Nephron (organoid): Measurements from ENCODE around the gene SMG6.

ENCODE experiments used
- H3K27ac Mint-ChIP-seq, 3 experiments: 2 replicates each; pipeline ENCODE4 v1.8.0; 2020; ENCODE audit warnings: mixed read lengths in 3 of 3, mild to moderate bottlenecking in 2 of 3, moderate library complexity in 1 of 3
- H3K27me3 Mint-ChIP-seq: 2 replicates; pipeline ENCODE4 v1.8.0; 2021; ENCODE audit warnings: low read depth, mild to moderate bottlenecking, moderate library complexity, mixed read lengths
- H3K36me3 Mint-ChIP-seq: 2 replicates; pipeline ENCODE4 v1.8.0; 2020; ENCODE audit warnings: low read depth, mixed read lengths
- H3K4me1 Mint-ChIP-seq: 2 replicates; pipeline ENCODE4 v1.8.0; 2020; ENCODE audit warnings: mixed read lengths
- H3K4me3 Mint-ChIP-seq, 3 experiments: 2 replicates each; pipeline ENCODE4 v1.8.0; 2020; ENCODE audit warnings: mild to moderate bottlenecking in 3 of 3, mixed read lengths in 3 of 3, moderate library complexity in 2 of 3
- H3K9me3 Mint-ChIP-seq: 2 replicates; pipeline ENCODE4 v1.8.0; 2020; ENCODE audit warnings: mixed read lengths
- CTCF ChIP-seq, 3 experiments: fragments of 200-600 bp; sonication (generic); IDR thresholded peaks; one replicate each; pipeline ENCODE4 v1.5.0; 2021; ENCODE audit warnings: antibody characterized with exemption in 3 of 3; ENCODE audit not compliant: unreplicated experiment in 3 of 3

Gene SMG6

GRCh38 chr17:2343421-2343820 is 39.8 kb upstream of the SMG6 start:
- H3K4me3 Mint-ChIP-seq = no peak overlapping the region
- H3K27me3 Mint-ChIP-seq = peaks cover 3% of the 10 kb centered on the region
- H3K36me3 Mint-ChIP-seq = peaks cover 18% of the 10 kb centered on the region
- no peak for TF ChIP-seq CTCF (IDR thresholded peaks at IDR 0.05; ENCODE audit: unreplicated experiment in 3 of 3)
- no peak overlapping the region for H3K27ac Mint-ChIP-seq
- peaks cover 11% of the 10 kb centered on the region for H3K4me1 Mint-ChIP-seq
- no peaks in the 10 kb centered on the region for H3K9me3 Mint-ChIP-seq

- Mint-ChIP-seq H3K9me3 (no peaks in the 10 kb centered on the region), H3K4me1 (peaks cover 23% of the 10 kb centered on the region), H3K36me3 (peaks cover 20% of the 10 kb centered on the region)
Measured at GRCh38 chr17:2338315-2338657, 34.7 kb upstream of the SMG6 start.

GRCh38 chr17:2337544-2338314 is 34.1 kb upstream of the SMG6 start:
- H3K9me3 Mint-ChIP-seq = no peaks in the 10 kb centered on the region
- H3K36me3 Mint-ChIP-seq = peaks cover 18% of the 10 kb centered on the region
- H3K4me1 Mint-ChIP-seq = peaks cover 23% of the 10 kb centered on the region
- no peaks in the 10 kb centered on the region for H3K27me3 Mint-ChIP-seq
- no peak for TF ChIP-seq CTCF (IDR thresholded peaks at IDR 0.05; ENCODE audit: unreplicated experiment in 3 of 3)
- peak overlapping the region; percentile 83 to 95 (median 92) for H3K4me3 Mint-ChIP-seq
- peak overlapping the region; percentile 66 to 93 (median 81) for H3K27ac Mint-ChIP-seq

More at GRCh38 chr17:2338315-2338657, 34.7 kb upstream of the SMG6 start:
- TF ChIP-seq CTCF (IDR thresholded peaks at IDR 0.05; ENCODE audit: unreplicated experiment in 3 of 3) = no peak
- H3K27me3 Mint-ChIP-seq = no peaks in the 10 kb centered on the region
- peak overlapping the region; percentile 83 to 95 (median 92) for H3K4me3 Mint-ChIP-seq
- H3K27ac Mint-ChIP-seq = peak overlapping the region; percentile 66 to 93 (median 81)

GRCh38 chr17:2336852-2337543 is 33.4 kb upstream of the SMG6 start, which contains the start of gene SGSM2:
Gene SGSM2, plus strand, starts transcription at chr17:2337501. Its CDS starts 188 bp downstream, at chr17:2337689.
- no peak for TF ChIP-seq CTCF (IDR thresholded peaks at IDR 0.05; ENCODE audit: unreplicated experiment in 3 of 3)
- Mint-ChIP-seq H3K4me1 (peaks cover 23% of the 10 kb centered on the region), H3K4me3 (peak within 1 kb of the TSS; percentile 92 to 100 (median 100)), H3K27me3 (no peaks in the 10 kb centered on the region), H3K36me3 (peaks cover 14% of the 10 kb centered on the region), H3K27ac (peak within 1 kb of the TSS; percentile 84 to 97 (median 93)), H3K9me3 (no peaks in the 10 kb centered on the region)

GRCh38 chr17:2336215-2336851 is 32.7 kb upstream of the SMG6 start, which contains the start of gene TSR1:
Gene TSR1, minus strand, starts transcription at chr17:2336457. Its CDS starts 30 bp downstream, at chr17:2336427.
- no peaks in the 10 kb centered on the region for H3K27me3 Mint-ChIP-seq
- peak within 1 kb of the TSS in 2 of 3 experiments; percentile 100 for H3K4me3 Mint-ChIP-seq
- H3K36me3 Mint-ChIP-seq = peaks cover 9% of the 10 kb centered on the region
- H3K27ac Mint-ChIP-seq = peak within 1 kb of the TSS; percentile 84 to 97 (median 93)
- H3K4me1 Mint-ChIP-seq = peaks cover 23% of the 10 kb centered on the region
- no peaks in the 10 kb centered on the region for H3K9me3 Mint-ChIP-seq
- TF ChIP-seq CTCF (IDR thresholded peaks at IDR 0.05; ENCODE audit: unreplicated experiment in 3 of 3) = peak in 2 of 3 experiments; percentile 12 to 14
